AG04450 (cell line): ENCODE measurements around the gene CYP24A1. TPM values are rescaled to one million over a fixed set of nuclear protein-coding genes. Genes with fewer than 3 reads are reported as not detected.

Source experiments
- CTCF ChIA-PET: fragments of 300-600, 350-600 bp; formaldehyde crosslinking; extraction: SDS; loops from one replicate; lab custom pipeline; 2022; ENCODE audit warnings: antibody characterized with exemption, inconsistent platforms; lab: Charles Lee
- POLR2A ChIA-PET: fragments of 350-600 bp; formaldehyde crosslinking; extraction: SDS; loops from one replicate; lab custom pipeline; 2021; ENCODE audit warnings: antibody characterized with exemption, inconsistent platforms; lab: Yijun Ruan, JAX
- DNase-seq: peaks from one replicate; pipeline ENCODE4 v3.0.0-alpha.2; 2011; ENCODE audit warnings: low read depth, low spot score
- H3K27ac ChIP-seq: one replicate; pipeline ENCODE4 v1.5.1; 2012; ENCODE audit warnings: low read depth, low read length, control low read depth
- H3K27me3 ChIP-seq: one replicate; pipeline ENCODE4 v1.6.0; 2012; ENCODE audit warnings: low read length; ENCODE audit not compliant: control insufficient read depth, insufficient read depth
- H3K4me3 ChIP-seq: 2 replicates; pipeline ENCODE4 v1.5.1; 2011; ENCODE audit warnings: mild to moderate bottlenecking, low read depth, low read length, control low read depth
- H3K9me3 ChIP-seq: 2 replicates; pipeline ENCODE4 v1.5.1; 2012; ENCODE audit warnings: low read length; ENCODE audit not compliant: control insufficient read depth, insufficient read depth
- polyA plus RNA-seq: library from polyadenylated mRNA; depleted of rRNA; stranded (reverse); fragments of >200 nt; gene quantifications from 2 replicates; pipeline ENCODE4 v1.2.3, GENCODE V29; 2011
- TF ChIP-seq, protein P1 (sequence below): IDR thresholded peaks from 2 replicates; pipeline ENCODE4 v1.5.1; 2011; ENCODE audit warnings: low read depth, low read length, control low read depth, inconsistent platforms

The CYP24A1 gene
- polyA plus RNA-seq, 1 experiment = 2.1 TPM

DNA sequence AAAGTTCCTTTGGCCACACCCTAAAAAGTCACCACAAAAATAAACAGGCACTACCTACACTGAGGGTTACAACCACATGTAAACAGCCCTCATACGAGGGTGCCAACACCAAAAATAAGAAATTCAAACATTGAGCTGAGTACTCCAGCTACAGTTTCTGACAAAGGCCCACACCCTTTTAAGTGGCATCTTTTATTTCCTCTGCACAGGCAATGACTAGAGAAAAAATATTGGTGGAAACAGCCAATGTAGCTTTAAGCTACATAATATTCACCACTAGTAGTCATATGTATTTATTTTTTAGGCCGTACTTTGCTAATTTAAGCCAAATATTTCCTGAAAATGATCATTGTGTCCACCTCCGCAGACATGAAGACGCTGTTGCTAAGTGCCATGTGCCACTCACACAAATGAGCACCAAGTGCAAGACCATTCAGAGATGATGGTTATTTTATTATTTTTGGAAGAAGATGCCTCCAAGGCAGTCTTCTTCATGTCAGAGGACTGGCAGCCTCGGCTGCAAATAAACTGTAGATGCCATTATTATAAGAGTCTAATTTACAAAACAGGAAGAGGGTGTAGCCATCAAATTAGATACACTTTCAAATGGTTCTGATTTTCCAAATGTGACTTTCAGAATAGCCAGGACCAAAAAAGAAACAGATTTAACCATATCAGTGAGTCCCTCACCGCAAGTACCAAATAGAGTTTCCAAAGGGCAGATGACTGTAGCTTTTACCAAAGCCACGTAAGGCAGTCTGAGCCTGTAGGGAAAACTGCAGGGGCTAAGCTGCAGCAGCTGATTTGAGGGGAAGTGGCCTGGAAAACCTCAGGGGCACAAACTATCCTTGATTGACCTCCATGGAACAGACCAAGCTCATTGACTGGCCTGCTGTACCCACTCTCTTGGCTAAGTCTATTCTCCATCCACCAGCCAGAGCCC lies 13.4 kb downstream of the CYP24A1 start:
- peaks cover 17% of the 10 kb centered on the region for H3K27me3 ChIP-seq
- no peak overlapping the region for H3K27ac ChIP-seq
- CTCF ChIA-PET = interaction anchor here (1.2 kb wide), 1 partner anchor 40 kb away, joined by 3 read pairs; no protein-coding TSS in a partner anchor
- TF ChIP-seq, protein P1, sequence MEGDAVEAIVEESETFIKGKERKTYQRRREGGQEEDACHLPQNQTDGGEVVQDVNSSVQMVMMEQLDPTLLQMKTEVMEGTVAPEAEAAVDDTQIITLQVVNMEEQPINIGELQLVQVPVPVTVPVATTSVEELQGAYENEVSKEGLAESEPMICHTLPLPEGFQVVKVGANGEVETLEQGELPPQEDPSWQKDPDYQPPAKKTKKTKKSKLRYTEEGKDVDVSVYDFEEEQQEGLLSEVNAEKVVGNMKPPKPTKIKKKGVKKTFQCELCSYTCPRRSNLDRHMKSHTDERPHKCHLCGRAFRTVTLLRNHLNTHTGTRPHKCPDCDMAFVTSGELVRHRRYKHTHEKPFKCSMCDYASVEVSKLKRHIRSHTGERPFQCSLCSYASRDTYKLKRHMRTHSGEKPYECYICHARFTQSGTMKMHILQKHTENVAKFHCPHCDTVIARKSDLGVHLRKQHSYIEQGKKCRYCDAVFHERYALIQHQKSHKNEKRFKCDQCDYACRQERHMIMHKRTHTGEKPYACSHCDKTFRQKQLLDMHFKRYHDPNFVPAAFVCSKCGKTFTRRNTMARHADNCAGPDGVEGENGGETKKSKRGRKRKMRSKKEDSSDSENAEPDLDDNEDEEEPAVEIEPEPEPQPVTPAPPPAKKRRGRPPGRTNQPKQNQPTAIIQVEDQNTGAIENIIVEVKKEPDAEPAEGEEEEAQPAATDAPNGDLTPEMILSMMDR = no peak
- no peak overlapping the region for H3K4me3 ChIP-seq
- POLR2A ChIA-PET = no interaction called here
- no peaks in the 10 kb centered on the region for H3K9me3 ChIP-seq
- DNase-seq = no peak

DNA sequence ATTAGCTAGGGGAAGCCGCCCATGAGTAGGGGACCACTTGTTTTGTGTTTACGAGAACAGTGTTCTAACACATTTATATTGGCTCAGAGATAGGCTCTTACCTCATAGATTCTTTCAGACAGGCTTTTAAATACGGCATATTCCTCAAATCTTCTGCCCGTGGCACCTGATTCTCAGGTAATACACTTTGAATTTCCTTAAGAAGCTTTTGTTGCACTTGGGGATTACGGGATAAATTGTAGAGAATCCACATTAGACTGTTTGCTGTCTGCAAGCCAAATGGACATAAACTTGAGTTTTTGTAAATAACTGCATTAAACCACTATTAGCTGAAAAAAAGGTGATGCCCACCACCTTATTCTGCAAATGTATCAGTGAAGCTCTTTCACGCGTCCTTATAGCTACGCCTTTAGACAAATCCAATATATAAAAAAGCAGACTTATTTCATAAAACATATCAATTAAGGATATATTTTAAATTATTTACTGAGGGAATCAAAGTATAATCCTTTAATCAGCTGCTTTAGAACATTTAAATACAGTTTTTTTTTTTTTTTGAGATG lies 14.8 kb downstream of the CYP24A1 start:
- DNase-seq = no peak
- Histone ChIP-seq H3K4me3 (no peak overlapping the region), H3K9me3 (no peaks in the 10 kb centered on the region), H3K27ac (no peak overlapping the region), H3K27me3 (peaks cover 14% of the 10 kb centered on the region)
- CTCF ChIA-PET = interaction anchor here (1.2 kb wide), 2 partner anchors 55 to 62 kb away, joined by 3 to 4 read pairs; no protein-coding TSS in a partner anchor
- POLR2A ChIA-PET = no interaction called here
- TF ChIP-seq, protein P1 = no peak

DNA sequence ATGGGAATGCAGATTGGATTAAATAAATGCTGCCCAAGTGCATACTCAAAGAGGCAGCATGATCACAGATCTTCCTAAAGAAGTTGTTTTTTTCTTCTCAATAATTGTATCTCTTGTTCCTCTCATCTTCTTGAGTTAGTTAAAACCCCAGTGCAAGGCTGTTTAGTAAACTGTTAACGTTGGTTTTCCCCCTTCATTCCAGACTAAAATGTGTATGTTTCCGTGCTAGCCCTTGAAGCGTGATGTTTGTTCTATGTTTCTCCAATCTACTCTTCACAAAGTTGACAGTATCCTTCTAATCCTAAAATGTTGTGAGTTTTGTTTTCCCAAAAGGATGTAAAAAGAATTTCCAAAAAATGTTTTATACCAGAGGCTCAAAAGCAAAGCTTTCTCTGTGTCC lies 15.6 kb downstream of the CYP24A1 start:
- TF ChIP-seq, protein P1 = no peak
- ChIA-PET POLR2A (no interaction called here), CTCF (interaction anchor here (1.2 kb wide), 2 partner anchors 54 to 61 kb away, joined by 3 to 4 read pairs; no protein-coding TSS in a partner anchor)
- no peaks in the 10 kb centered on the region for H3K9me3 ChIP-seq
- H3K27ac ChIP-seq = no peak overlapping the region
- no peak for DNase-seq
- H3K27me3 ChIP-seq = peaks cover 14% of the 10 kb centered on the region
- H3K4me3 ChIP-seq = no peak overlapping the region

DNA sequence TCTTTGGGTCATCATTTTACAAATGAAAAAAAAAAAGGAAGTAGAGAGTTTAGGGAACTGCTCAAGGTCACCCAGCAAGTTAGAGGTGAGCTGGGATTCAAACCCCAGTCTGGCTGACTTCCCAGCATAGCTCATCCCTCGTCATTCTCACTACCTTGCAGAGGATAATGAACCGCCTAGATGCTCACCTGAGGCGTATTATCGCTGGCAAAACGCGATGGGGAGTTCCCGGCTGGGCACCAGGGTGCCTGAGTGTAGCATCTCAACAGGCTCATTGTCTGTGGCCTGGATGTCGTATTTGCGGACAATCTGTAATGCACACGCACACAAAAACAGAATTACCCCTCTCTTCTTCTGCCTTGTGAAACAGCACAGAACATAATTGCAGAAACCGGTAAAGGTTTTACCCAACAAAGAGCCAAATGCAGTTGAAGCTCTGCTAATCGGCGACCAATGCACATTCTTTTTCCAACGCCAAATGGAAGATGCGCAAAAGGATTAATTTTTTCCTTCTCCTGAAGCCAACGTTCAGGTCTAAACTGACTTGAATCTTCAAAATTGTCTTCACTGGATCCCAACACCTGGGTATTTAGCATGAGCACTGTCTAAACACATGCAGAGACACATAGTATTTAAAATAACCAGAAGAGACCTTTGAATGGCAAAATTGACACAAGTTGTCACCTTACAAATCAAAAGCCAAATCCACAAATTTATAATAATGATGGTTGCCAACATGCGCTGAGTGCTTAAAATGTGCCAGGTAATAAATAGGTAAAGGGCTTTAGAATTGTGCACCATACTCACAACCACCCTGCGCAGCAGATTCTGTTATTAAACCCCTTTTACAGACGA lies 16.6 kb downstream of the CYP24A1 start:
- ChIA-PET POLR2A (interaction anchor here (0.7 kb wide), 1 partner anchor 75 kb away, joined by 3 read pairs; no protein-coding TSS in a partner anchor), CTCF (no interaction called here)
- TF ChIP-seq, protein P1 = no peak

More for the DNA sequence above, 16.6 kb downstream of the CYP24A1 start:
- Histone ChIP-seq H3K4me3 (no peak overlapping the region), H3K27ac (no peak overlapping the region), H3K27me3 (peaks cover 8% of the 10 kb centered on the region), H3K9me3 (no peaks in the 10 kb centered on the region)
- no peak for DNase-seq
